IPS DF 4.7 (cell line): Measurements from ENCODE around the gene AACS.
"Not testable (repeated sequence)": the region's sequence is repeated elsewhere in the genome, so short reads cannot be mapped to it uniquely, and the experiment has no call there.

Experiments
- DNase-seq: peaks from one replicate; pipeline ENCODE4 v3.0.0-alpha.2; 2013; ENCODE audit warnings: low spot score; ENCODE audit errors: extremely low read depth

Gene AACS

GRCh38 chr12:125056306-125056705 lies 8.9 kb upstream of the AACS start:
- DNase-seq, result no peak

- DNase-seq, result no peak
These were observed 7.5 kb upstream of the AACS start for GRCh38 chr12:125057708-125058107.

- no peak for DNase-seq
These were observed 4.0 kb upstream of the AACS start for GRCh38 chr12:125061229-125061628.

GRCh38 chr12:125063522-125063921 lies 1.7 kb upstream of the AACS start:
- not testable (repeated sequence) for DNase-seq

- no peak for DNase-seq
These were observed 743 bp upstream of the AACS start for GRCh38 chr12:125064492-125064891.

GRCh38 chr12:125065919-125066570 lies 810 bp downstream of the AACS start:
- no peak for DNase-seq

- DNase-seq, result no peak
These were observed 3.2 kb downstream of the AACS start for GRCh38 chr12:125068391-125068790.

GRCh38 chr12:125069616-125070015 lies 4.4 kb downstream of the AACS start:
- no peak for DNase-seq

GRCh38 chr12:125070112-125070511 lies 4.9 kb downstream of the AACS start:
- DNase-seq, result no peak

GRCh38 chr12:125070661-125071390 lies 5.6 kb downstream of the AACS start:
- DNase-seq, result no peak

GRCh38 chr12:125071456-125071855 lies 6.2 kb downstream of the AACS start:
- DNase-seq, result no peak

- DNase-seq, result no peak
These were observed 7.3 kb downstream of the AACS start for GRCh38 chr12:125072496-125072895.

- not testable (repeated sequence) for DNase-seq
These were observed 9.1 kb downstream of the AACS start for GRCh38 chr12:125074294-125074693.

- DNase-seq, result no peak
These were observed 10.9 kb downstream of the AACS start for GRCh38 chr12:125076103-125076502.

- DNase-seq, result no peak
These were observed 13.8 kb downstream of the AACS start for GRCh38 chr12:125079084-125079483.

GRCh38 chr12:125079648-125080645 lies 14.7 kb downstream of the AACS start:
- no peak for DNase-seq

- no peak for DNase-seq
These were observed 16.2 kb downstream of the AACS start for GRCh38 chr12:125081427-125081826.

GRCh38 chr12:125083072-125083471 lies 17.8 kb downstream of the AACS start:
- no peak for DNase-seq

- not testable (repeated sequence) for DNase-seq
These were observed 23.0 kb downstream of the AACS start for GRCh38 chr12:125088199-125088598.

- no peak for DNase-seq
These were observed 23.8 kb downstream of the AACS start for GRCh38 chr12:125089083-125089482.

GRCh38 chr12:125089626-125090025 lies 24.4 kb downstream of the AACS start:
- DNase-seq, result no peak

- DNase-seq, result no peak
These were observed 25.2 kb downstream of the AACS start for GRCh38 chr12:125090437-125090836.
